ENCODE measurements around the gene SMIM15.

- TF ChIP-seq, protein P1, sequence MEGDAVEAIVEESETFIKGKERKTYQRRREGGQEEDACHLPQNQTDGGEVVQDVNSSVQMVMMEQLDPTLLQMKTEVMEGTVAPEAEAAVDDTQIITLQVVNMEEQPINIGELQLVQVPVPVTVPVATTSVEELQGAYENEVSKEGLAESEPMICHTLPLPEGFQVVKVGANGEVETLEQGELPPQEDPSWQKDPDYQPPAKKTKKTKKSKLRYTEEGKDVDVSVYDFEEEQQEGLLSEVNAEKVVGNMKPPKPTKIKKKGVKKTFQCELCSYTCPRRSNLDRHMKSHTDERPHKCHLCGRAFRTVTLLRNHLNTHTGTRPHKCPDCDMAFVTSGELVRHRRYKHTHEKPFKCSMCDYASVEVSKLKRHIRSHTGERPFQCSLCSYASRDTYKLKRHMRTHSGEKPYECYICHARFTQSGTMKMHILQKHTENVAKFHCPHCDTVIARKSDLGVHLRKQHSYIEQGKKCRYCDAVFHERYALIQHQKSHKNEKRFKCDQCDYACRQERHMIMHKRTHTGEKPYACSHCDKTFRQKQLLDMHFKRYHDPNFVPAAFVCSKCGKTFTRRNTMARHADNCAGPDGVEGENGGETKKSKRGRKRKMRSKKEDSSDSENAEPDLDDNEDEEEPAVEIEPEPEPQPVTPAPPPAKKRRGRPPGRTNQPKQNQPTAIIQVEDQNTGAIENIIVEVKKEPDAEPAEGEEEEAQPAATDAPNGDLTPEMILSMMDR (IDR thresholded peaks at IDR 0.05 in 4 of 5, conservative IDR thresholded peaks at IDR 0.05 in 1 of 5) = no peak
- no peak for TF ChIP-seq POLR2A (IDR thresholded peaks at IDR 0.05)
These were observed 42.7 kb upstream of the SMIM15 start for GRCh38 chr5:61205013-61205412.
